PC-3 (cell line): Measurements from ENCODE around the gene CCNY. TPM values are rescaled to one million over a fixed set of nuclear protein-coding genes. Genes with fewer than 3 reads are reported as not detected.

Source experiments
- ATAC-seq: fragments of 200-7000 bp; cut with Tn5 transposase; 2 replicates; pipeline ENCODE4 v1.9.1; 2020; ENCODE audit warnings: mild to moderate bottlenecking, moderate library complexity
- BruUV-seq: library from RNA; stranded (reverse); fragments of 400-500 nt; replicated peaks from 2 replicates; lab custom pipeline; 2021; lab: Mats Ljungman, UMichigan
- CTCF ChIA-PET: fragments of 300-600 bp; sonication (Branson Sonifier 250); formaldehyde crosslinking; loops from one replicate; lab custom pipeline; 2022; ENCODE audit warnings: antibody characterized with exemption; lab: Charles Lee
- POLR2A ChIA-PET: fragments of 300-600 bp; sonication (Branson Sonifier 250); formaldehyde crosslinking; loops from one replicate; lab custom pipeline; 2022; ENCODE audit warnings: antibody characterized with exemption; ENCODE audit not compliant: unreplicated experiment; lab: Charles Lee
- DNase-seq: peaks from one replicate; pipeline ENCODE4 v3.0.0-alpha.2; 2015
- H2AFZ ChIP-seq: fragments of 300-600 bp; sonication (generic); 2 replicates; pipeline ENCODE4 v1.6.0; 2016; ENCODE audit warnings: antibody characterized with exemption, low read length
- H3F3A ChIP-seq: fragments of 300-600 bp; sonication (generic); one replicate; pipeline ENCODE4 v1.6.0; 2017; ENCODE audit warnings: antibody characterized with exemption, low read length, control low read depth, mild to moderate bottlenecking; ENCODE audit not compliant: unreplicated experiment
- H3K27ac ChIP-seq: fragments of 300-600 bp; sonication (generic); 2 replicates; pipeline ENCODE4 v1.5.1; 2016; ENCODE audit warnings: mild to moderate bottlenecking, low read length
- H3K27me3 ChIP-seq: fragments of 300-600 bp; sonication (generic); 2 replicates; pipeline ENCODE4 v1.6.1; 2016; ENCODE audit warnings: low read length, mixed read lengths
- H3K36me3 ChIP-seq: fragments of 300-600 bp; sonication (generic); 2 replicates; pipeline ENCODE4 v1.6.1; 2016; ENCODE audit warnings: low read depth, mixed run types, low read length, mixed read lengths
- H3K4me1 ChIP-seq: fragments of 300-600 bp; sonication (generic); 2 replicates; pipeline ENCODE4 v1.5.1; 2016; ENCODE audit warnings: low read length; ENCODE audit not compliant: insufficient read depth
- H3K4me2 ChIP-seq: fragments of 300-600 bp; sonication (generic); 2 replicates; pipeline ENCODE4 v1.6.0; 2016; ENCODE audit warnings: low read length
- H3K4me3 ChIP-seq: fragments of 300-600 bp; sonication (generic); 2 replicates; pipeline ENCODE4 v1.5.1; 2016; ENCODE audit warnings: mild to moderate bottlenecking, low read length, mixed read lengths
- H3K79me2 ChIP-seq: fragments of 300-600 bp; sonication (generic); 2 replicates; pipeline ENCODE4 v1.6.1; 2017; ENCODE audit warnings: low read length, mixed read lengths
- H3K9ac ChIP-seq: fragments of 300-600 bp; sonication (generic); 2 replicates; pipeline ENCODE4 v1.6.0; 2016; ENCODE audit warnings: mild to moderate bottlenecking, low read length
- H3K9me2 ChIP-seq: fragments of 300-600 bp; sonication (generic); replicated peaks from 2 replicates; pipeline ENCODE4 v1.6.1; 2016; ENCODE audit warnings: mixed run types, low read length, mixed read lengths
- H3K9me3 ChIP-seq: fragments of 300-600 bp; sonication (generic); 2 replicates; pipeline ENCODE4 v1.6.1; 2016; ENCODE audit warnings: low read length, mixed read lengths
- H4K20me1 ChIP-seq: fragments of 300-600 bp; sonication (generic); 2 replicates; pipeline ENCODE4 v1.6.1; 2016; ENCODE audit warnings: low read length, mixed read lengths
- EZH2 ChIP-seq: fragments of 300-600 bp; sonication (generic); IDR thresholded peaks from one replicate; pipeline ENCODE4 v1.6.1; 2017; ENCODE audit warnings: antibody characterized with exemption, mild to moderate bottlenecking, low read length; ENCODE audit not compliant: unreplicated experiment
- EZH2phosphoT487 ChIP-seq: fragments of 300-600 bp; sonication (generic); IDR thresholded peaks from 2 replicates; pipeline ENCODE4 v1.6.1; 2018; ENCODE audit warnings: mild to moderate bottlenecking, antibody characterized with exemption, low read length, borderline replicate concordance
- intact Hi-C: fragments of 100-400 bp; cut with micrococcal nuclease; formaldehyde crosslinking; loops from 2 replicates; pipeline ENCODE4 v1.9.0; 2023
- total RNA-seq: library from RNA; depleted of rRNA; stranded (reverse); fragments of >200 nt; gene quantifications from 2 replicates; pipeline ENCODE4 v1.2.3, GENCODE V29; 2014
- TF ChIP-seq, protein P1 (sequence below): fragments of 300-600 bp; sonication (generic); conservative IDR thresholded peaks from 2 replicates; pipeline ENCODE4 v1.5.1; 2017; ENCODE audit warnings: antibody characterized with exemption, low read depth, mild to moderate bottlenecking, low read length

The CCNY gene
- total RNA-seq, 1 experiment from 2014 or later, result 146 TPM

DNA sequence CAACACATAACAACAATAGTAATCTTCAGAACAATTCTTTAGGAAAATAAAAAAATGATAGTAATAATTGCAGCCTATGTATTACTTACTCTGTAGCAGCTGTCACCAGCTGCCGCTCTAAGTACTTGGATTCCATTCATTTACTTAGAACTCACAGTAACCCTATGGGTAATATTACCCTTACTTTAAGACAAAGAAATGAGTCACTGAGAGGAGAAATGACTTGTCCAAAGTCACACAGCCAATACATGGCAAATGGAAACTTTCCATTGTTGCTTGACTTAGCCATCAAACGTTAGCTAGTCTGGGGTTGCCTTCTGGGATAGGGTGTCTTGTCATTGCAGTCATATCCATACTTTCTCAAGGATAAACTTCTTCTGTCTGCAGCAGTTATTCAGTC is 3.6 kb downstream of the CCNY start:
- Histone ChIP-seq H3K4me2 (peak overlapping the region; percentile 82), H3K27ac (no peak overlapping the region), H3K4me1 (peaks cover 31% of the 10 kb centered on the region), H3K9me3 (no peaks in the 10 kb centered on the region), H3K36me3 (no peaks in the 10 kb centered on the region; the same call in 1 of the 2 replicates), H3K79me2 (peaks cover 89% of the 10 kb centered on the region), H3K9me2 (no peaks in the 10 kb centered on the region), H3K4me3 (no peak overlapping the region), H2AFZ (no peak overlapping the region), H4K20me1 (peaks cover 61% of the 10 kb centered on the region), H3F3A (no peaks in the 10 kb centered on the region), H3K9ac (no peak overlapping the region), H3K27me3 (no peaks in the 10 kb centered on the region)
- TF ChIP-seq EZH2 (no peak), EZH2phosphoT487 (no peak)
- TF ChIP-seq, protein P1, sequence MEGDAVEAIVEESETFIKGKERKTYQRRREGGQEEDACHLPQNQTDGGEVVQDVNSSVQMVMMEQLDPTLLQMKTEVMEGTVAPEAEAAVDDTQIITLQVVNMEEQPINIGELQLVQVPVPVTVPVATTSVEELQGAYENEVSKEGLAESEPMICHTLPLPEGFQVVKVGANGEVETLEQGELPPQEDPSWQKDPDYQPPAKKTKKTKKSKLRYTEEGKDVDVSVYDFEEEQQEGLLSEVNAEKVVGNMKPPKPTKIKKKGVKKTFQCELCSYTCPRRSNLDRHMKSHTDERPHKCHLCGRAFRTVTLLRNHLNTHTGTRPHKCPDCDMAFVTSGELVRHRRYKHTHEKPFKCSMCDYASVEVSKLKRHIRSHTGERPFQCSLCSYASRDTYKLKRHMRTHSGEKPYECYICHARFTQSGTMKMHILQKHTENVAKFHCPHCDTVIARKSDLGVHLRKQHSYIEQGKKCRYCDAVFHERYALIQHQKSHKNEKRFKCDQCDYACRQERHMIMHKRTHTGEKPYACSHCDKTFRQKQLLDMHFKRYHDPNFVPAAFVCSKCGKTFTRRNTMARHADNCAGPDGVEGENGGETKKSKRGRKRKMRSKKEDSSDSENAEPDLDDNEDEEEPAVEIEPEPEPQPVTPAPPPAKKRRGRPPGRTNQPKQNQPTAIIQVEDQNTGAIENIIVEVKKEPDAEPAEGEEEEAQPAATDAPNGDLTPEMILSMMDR, result no peak
- BruUV-seq, result no TSS peak
- intact Hi-C loops, result loop anchor here (2.0 to 5.0 kb wide), 2 partner anchors 17 to 47 kb away; no protein-coding TSS in a partner anchor
- POLR2A ChIA-PET, result interaction anchor here (0.6 kb wide), 1 partner anchor 97 kb away, joined by 13 read pairs; no protein-coding TSS in a partner anchor
- CTCF ChIA-PET, result no interaction called here
- ATAC-seq (no peak), DNase-seq (peak; percentile 71)

GRCh38 chr10:35340975-35341374 is 4.7 kb downstream of the CCNY start:
- Histone ChIP-seq H3K36me3 (no peaks in the 10 kb centered on the region; the same call in 1 of the 2 replicates), H3K4me3 (no peak overlapping the region), H3K9ac (no peak overlapping the region), H3K27me3 (no peaks in the 10 kb centered on the region), H4K20me1 (peaks cover 69% of the 10 kb centered on the region), H2AFZ (no peak overlapping the region), H3K9me2 (no peaks in the 10 kb centered on the region), H3K27ac (no peak overlapping the region), H3K79me2 (peaks cover 89% of the 10 kb centered on the region), H3K4me1 (peaks cover 31% of the 10 kb centered on the region), H3K9me3 (no peaks in the 10 kb centered on the region), H3F3A (no peaks in the 10 kb centered on the region), H3K4me2 (no peak overlapping the region)
- intact Hi-C loops, result loop anchor here (2.0 kb wide), 1 partner anchor 16 kb away; no protein-coding TSS in a partner anchor
- no TSS peak for BruUV-seq
- DNase-seq (peak; percentile 46), ATAC-seq (no peak)
- POLR2A ChIA-PET, result interaction anchor here (0.5 kb wide), 1 partner anchor 42 kb away, joined by 4 read pairs; no protein-coding TSS in a partner anchor
- CTCF ChIA-PET, result no interaction called here
- TF ChIP-seq EZH2, result no peak
- TF ChIP-seq, protein P1, result no peak
- no peak for TF ChIP-seq EZH2phosphoT487

DNA sequence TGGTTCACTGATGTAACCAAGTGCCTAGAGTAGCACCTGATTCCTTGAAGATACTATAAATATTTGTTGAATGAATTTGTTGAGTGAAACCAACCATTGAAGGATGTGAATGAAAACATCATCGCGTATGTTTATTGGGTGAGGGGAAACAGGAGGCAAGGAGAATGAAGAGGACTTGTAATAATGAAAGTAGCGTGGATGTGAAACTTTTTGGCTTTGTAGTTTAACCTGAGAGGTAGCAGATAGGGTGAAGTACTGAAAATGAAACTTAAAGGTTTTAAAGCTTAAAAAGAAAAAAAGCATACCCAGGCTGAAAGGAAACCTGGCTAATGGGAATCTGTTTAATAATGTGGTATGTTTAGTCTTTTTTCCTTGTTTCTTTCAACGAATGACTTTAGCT is 5.2 kb downstream of the CCNY start:
- no peaks in the 10 kb centered on the region for H3K27me3 ChIP-seq
- H3K79me2 ChIP-seq, result peaks cover 92% of the 10 kb centered on the region
- BruUV-seq, result no TSS peak
- H3K9ac ChIP-seq, result no peak overlapping the region
- no peak overlapping the region for H2AFZ ChIP-seq
- H3K36me3 ChIP-seq, result no peaks in the 10 kb centered on the region; the same call in 1 of the 2 replicates
- peaks cover 31% of the 10 kb centered on the region for H3K4me1 ChIP-seq
- no peaks in the 10 kb centered on the region for H3F3A ChIP-seq
- TF ChIP-seq EZH2phosphoT487 (no peak), EZH2 (no peak)
- TF ChIP-seq, protein P1, result no peak
- H3K4me3 ChIP-seq, result no peak overlapping the region
- DNase-seq (no peak), ATAC-seq (no peak)
- H3K27ac ChIP-seq, result no peak overlapping the region
- POLR2A ChIA-PET, result interaction anchor here (0.5 kb wide), 1 partner anchor 41 kb away, joined by 4 read pairs; no protein-coding TSS in a partner anchor
- peaks cover 74% of the 10 kb centered on the region for H4K20me1 ChIP-seq
- H3K9me2 ChIP-seq, result no peaks in the 10 kb centered on the region
- no peak overlapping the region for H3K4me2 ChIP-seq
- CTCF ChIA-PET, result interaction anchor here (0.6 kb wide), 1 partner anchor 78 kb away, joined by 3 read pairs; no protein-coding TSS in a partner anchor
- no peaks in the 10 kb centered on the region for H3K9me3 ChIP-seq
- intact Hi-C loops, result loop anchor here (2.0 kb wide), 1 partner anchor 15 kb away; no protein-coding TSS in a partner anchor
